ENCODE data around the gene BCL6B. TPM values are rescaled to one million over a fixed set of nuclear protein-coding genes. Genes with fewer than 3 reads are reported as not detected.

Gene BCL6B
- polyA plus RNA-seq, 3 donors: 0.06 TPM; not detected in 2

- Mint-ChIP-seq H3K9me3 (peaks cover 11 to 21% (median 16%) of the 10 kb centered on the region in 7 donors), H3K36me3 (peaks cover 26 to 42% of the 10 kb centered on the region in 2 donors), H3K4me3 (no peak overlapping the region), H3K4me1 (peaks cover 7% of the 10 kb centered on the region), H3K27ac (peak overlapping the region in 1 of 7 donors; percentile 61), H3K27me3 (ENCODE audit: low read depth in 3 of 3) (peaks cover 5 to 9% (median 7%) of the 10 kb centered on the region in 3 donors)
- Histone ChIP-seq H3K4me1 (ENCODE audit: control insufficient read depth in 1 of 2, insufficient read depth in 2 of 2, low read length in 2 of 2) (peaks cover 0 to 5% of the 10 kb centered on the region in 2 donors), H3K9me3 (replicated peaks in 1 of 2; ENCODE audit: control insufficient read depth in 1 of 2, insufficient read depth in 1 of 2, low read length in 2 of 2) (peaks cover 11 to 16% of the 10 kb centered on the region in 2 donors), H3K9ac (ENCODE audit: insufficient read depth, low read length, poor library complexity, severe bottlenecking) (no peak overlapping the region), H4K20me1 (ENCODE audit: insufficient read depth, low read length) (no peaks in the 10 kb centered on the region), H3K36me3 (replicated peaks in 1 of 2; ENCODE audit: control insufficient read depth in 1 of 2, insufficient read depth in 2 of 2, low read length in 2 of 2) (peaks cover 0 to 3% of the 10 kb centered on the region in 2 donors), H3K4me2 (replicated peaks; ENCODE audit: extremely low read depth, low read length, poor library complexity, severe bottlenecking) (no peak overlapping the region), H3K27ac (ENCODE audit: low read depth in 1 of 2, low read length in 2 of 2) (no peak overlapping the region), H3K79me2 (ENCODE audit: insufficient read depth, low read length) (no peaks in the 10 kb centered on the region), H2AFZ (ENCODE audit: insufficient read depth, low read depth, low read length, poor library complexity, severe bottlenecking) (no peak overlapping the region), H3K4me3 (replicated peaks in 1 of 3; ENCODE audit: low read depth in 2 of 3, low read length in 3 of 3) (no peak overlapping the region), H3K27me3 (ENCODE audit: control insufficient read depth in 2 of 2, insufficient read depth in 2 of 2, low read length in 2 of 2) (no peaks in the 10 kb centered on the region)
- TF ChIP-seq CTCF (IDR thresholded peaks at IDR 0.05): no peak
- no CpG with 5 or more reads among the region's 2 CpGs for WGBS (ENCODE audit: insufficient coverage)
- intact Hi-C loops (cut with micrococcal nuclease): loop anchor here in 1 of 2 donors (10.0 kb wide), 1 partner anchor 1532 kb away; no protein-coding TSS in a partner anchor
- no peak for DNase-seq
Measured at GRCh38 chr17:7072406-7072805, 49.6 kb downstream of the BCL6B start.

- Mint-ChIP-seq H3K27ac (no peak overlapping the region), H3K4me3 (no peak overlapping the region), H3K9me3 (peaks cover 0 to 4% (median 0%) of the 10 kb centered on the region in 7 donors), H3K4me1 (peaks cover 30% of the 10 kb centered on the region), H3K36me3 (peaks cover 31 to 34% of the 10 kb centered on the region in 2 donors), H3K27me3 (ENCODE audit: low read depth in 3 of 3) (peaks cover 5 to 9% (median 9%) of the 10 kb centered on the region in 3 donors)
- no peak overlapping the region for H3K4me3 ChIP-seq (replicated peaks in 1 of 3; ENCODE audit: low read depth in 2 of 3, low read length in 3 of 3)
- H3K27me3 ChIP-seq (ENCODE audit: control insufficient read depth in 2 of 2, insufficient read depth in 2 of 2, low read length in 2 of 2): no peaks in the 10 kb centered on the region
- 100% methylated on average over 11 of the region's 14 CpGs for WGBS (ENCODE audit: insufficient coverage)
- DNase-seq: no peak
- H3K4me1 ChIP-seq (ENCODE audit: control insufficient read depth in 1 of 2, insufficient read depth in 2 of 2, low read length in 2 of 2): peaks cover 15 to 27% of the 10 kb centered on the region in 2 donors
- no peaks in the 10 kb centered on the region for H3K79me2 ChIP-seq (ENCODE audit: insufficient read depth, low read length)
- peaks cover 0 to 3% of the 10 kb centered on the region in 2 donors for H3K36me3 ChIP-seq (replicated peaks in 1 of 2; ENCODE audit: control insufficient read depth in 1 of 2, insufficient read depth in 2 of 2, low read length in 2 of 2)
- H3K27ac ChIP-seq (ENCODE audit: low read depth in 1 of 2, low read length in 2 of 2): no peak overlapping the region
- H3K9me3 ChIP-seq (replicated peaks in 1 of 2; ENCODE audit: control insufficient read depth in 1 of 2, insufficient read depth in 1 of 2, low read length in 2 of 2): no peaks in the 10 kb centered on the region
- intact Hi-C loops (cut with micrococcal nuclease): loop anchor here in 1 of 2 donors (10.0 kb wide), 1 partner anchor 1530 kb away; no protein-coding TSS in a partner anchor
- H3K4me2 ChIP-seq (replicated peaks; ENCODE audit: extremely low read depth, low read length, poor library complexity, severe bottlenecking): no peak overlapping the region
- no peaks in the 10 kb centered on the region for H4K20me1 ChIP-seq (ENCODE audit: insufficient read depth, low read length)
- no peak overlapping the region for H2AFZ ChIP-seq (ENCODE audit: insufficient read depth, low read depth, low read length, poor library complexity, severe bottlenecking)
- no peak overlapping the region for H3K9ac ChIP-seq (ENCODE audit: insufficient read depth, low read length, poor library complexity, severe bottlenecking)
- no peak for TF ChIP-seq CTCF (IDR thresholded peaks at IDR 0.05)
Measured at GRCh38 chr17:7074931-7075330, 52.1 kb downstream of the BCL6B start.
